ENCODE measurements around the gene PLXDC2.

PLXDC2 gene

GRCh38 chr10:19930936-19931893 is 115.0 kb downstream of the PLXDC2 start:
- peaks cover 7% of the 10 kb centered on the region for H3K4me1 ChIP-seq (ENCODE audit: control insufficient read depth, insufficient read depth, low read length)
- H3K9me3 ChIP-seq (ENCODE audit: control insufficient read depth, insufficient read depth, low read depth, low read length), result no peaks in the 10 kb centered on the region
- CTCF ChIA-PET, result interaction anchor here (0.6 to 0.7 kb wide), 2 partner anchors 21 to 623 kb away, joined by 3 read pairs; no protein-coding TSS in a partner anchor
- no peak overlapping the region for H3K4me3 ChIP-seq (ENCODE audit: low read depth, low read length)
- POLR2A ChIA-PET, result no interaction called here
- no peaks in the 10 kb centered on the region for H3K36me3 ChIP-seq (ENCODE audit: control insufficient read depth in 2 of 2, insufficient read depth in 1 of 2, low read length in 2 of 2)
- H3K27ac ChIP-seq (ENCODE audit: extremely low read depth, low read depth, low read length), result no peak overlapping the region; the same call in 1 of the 2 replicates
- TF ChIP-seq ZNF146 (tag by site-specific recombination; IDR thresholded peaks at IDR 0.05), result no peak
- TF ChIP-seq, protein P1, sequence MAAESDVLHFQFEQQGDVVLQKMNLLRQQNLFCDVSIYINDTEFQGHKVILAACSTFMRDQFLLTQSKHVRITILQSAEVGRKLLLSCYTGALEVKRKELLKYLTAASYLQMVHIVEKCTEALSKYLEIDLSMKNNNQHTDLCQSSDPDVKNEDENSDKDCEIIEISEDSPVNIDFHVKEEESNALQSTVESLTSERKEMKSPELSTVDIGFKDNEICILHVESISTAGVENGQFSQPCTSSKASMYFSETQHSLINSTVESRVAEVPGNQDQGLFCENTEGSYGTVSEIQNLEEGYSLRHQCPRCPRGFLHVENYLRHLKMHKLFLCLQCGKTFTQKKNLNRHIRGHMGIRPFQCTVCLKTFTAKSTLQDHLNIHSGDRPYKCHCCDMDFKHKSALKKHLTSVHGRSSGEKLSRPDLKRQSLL (tag by site-specific recombination; IDR thresholded peaks at IDR 0.05), result no peak
- TF ChIP-seq ZNF561 (tag by site-specific recombination; IDR thresholded peaks at IDR 0.05; ENCODE audit: borderline replicate concordance), result no peak
- no peak for TF ChIP-seq SALL2 (tag by site-specific recombination; IDR thresholded peaks at IDR 0.05; ENCODE audit: borderline replicate concordance)
- TF ChIP-seq, protein P2, sequence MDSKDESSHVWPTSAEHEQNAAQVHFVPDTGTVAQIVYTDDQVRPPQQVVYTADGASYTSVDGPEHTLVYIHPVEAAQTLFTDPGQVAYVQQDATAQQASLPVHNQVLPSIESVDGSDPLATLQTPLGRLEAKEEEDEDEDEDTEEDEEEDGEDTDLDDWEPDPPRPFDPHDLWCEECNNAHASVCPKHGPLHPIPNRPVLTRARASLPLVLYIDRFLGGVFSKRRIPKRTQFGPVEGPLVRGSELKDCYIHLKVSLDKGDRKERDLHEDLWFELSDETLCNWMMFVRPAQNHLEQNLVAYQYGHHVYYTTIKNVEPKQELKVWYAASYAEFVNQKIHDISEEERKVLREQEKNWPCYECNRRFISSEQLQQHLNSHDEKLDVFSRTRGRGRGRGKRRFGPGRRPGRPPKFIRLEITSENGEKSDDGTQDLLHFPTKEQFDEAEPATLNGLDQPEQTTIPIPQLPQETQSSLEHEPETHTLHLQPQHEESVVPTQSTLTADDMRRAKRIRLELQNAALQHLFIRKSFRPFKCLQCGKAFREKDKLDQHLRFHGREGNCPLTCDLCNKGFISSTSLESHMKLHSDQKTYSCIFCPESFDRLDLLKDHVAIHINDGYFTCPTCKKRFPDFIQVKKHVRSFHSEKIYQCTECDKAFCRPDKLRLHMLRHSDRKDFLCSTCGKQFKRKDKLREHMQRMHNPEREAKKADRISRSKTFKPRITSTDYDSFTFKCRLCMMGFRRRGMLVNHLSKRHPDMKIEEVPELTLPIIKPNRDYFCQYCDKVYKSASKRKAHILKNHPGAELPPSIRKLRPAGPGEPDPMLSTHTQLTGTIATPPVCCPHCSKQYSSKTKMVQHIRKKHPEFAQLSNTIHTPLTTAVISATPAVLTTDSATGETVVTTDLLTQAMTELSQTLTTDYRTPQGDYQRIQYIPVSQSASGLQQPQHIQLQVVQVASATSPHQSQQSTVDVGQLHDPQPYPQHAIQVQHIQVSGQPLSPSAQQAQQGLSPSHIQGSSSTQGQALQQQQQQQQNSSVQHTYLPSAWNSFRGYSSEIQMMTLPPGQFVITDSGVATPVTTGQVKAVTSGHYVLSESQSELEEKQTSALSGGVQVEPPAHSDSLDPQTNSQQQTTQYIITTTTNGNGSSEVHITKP (tag by site-specific recombination; IDR thresholded peaks at IDR 0.05), result no peak
- TF ChIP-seq ZNF248 (tag by site-specific recombination; IDR thresholded peaks at IDR 0.05), result no peak
- TF ChIP-seq RBAK (tag by site-specific recombination; IDR thresholded peaks at IDR 0.05), result no peak
- no peak for TF ChIP-seq ZNF138 (tag by site-specific recombination; IDR thresholded peaks at IDR 0.05; ENCODE audit: borderline replicate concordance)
- TF ChIP-seq ZNF391 (tag by site-specific recombination; IDR thresholded peaks at IDR 0.05; ENCODE audit: borderline replicate concordance, low read depth), result no peak
- no peak for TF ChIP-seq ZNF837 (tag by site-specific recombination; IDR thresholded peaks at IDR 0.05)

DNA sequence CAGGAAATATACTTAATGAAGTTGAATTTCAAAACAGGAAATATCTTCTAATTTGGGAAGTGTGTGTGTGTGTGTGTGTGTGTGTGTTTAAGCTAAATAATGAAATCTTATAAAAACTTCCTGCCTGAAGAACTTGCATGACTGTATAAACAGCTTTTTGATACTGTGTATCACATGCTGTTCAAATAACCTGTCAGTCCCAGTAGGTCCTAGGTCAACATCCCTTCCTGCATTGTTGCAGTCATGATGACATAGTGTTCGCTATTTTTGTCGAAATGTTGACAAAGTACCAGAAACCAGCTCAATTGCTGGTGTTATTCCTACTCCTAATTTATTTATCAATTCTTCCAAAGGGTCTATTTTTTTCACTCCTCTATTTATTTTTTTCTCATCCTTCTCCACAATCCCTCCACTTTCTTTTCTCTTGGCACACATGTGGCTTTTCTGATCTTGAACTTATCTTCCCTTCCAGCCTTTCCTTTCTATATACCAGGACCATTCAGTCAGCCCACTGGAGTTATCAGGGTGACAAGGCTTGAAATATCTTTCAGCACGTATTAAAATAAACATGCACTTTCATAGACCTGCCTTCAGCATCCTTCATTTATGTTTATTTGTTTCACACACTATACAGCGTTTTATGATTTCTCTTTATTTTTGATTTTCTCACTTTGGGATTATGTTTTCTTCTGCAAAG is 115.8 kb downstream of the PLXDC2 start:
- peaks cover 7% of the 10 kb centered on the region for H3K4me1 ChIP-seq (ENCODE audit: control insufficient read depth, insufficient read depth, low read length)
- ChIA-PET CTCF (interaction anchor here (0.6 kb wide), 1 partner anchor 624 kb away, joined by 3 read pairs; no protein-coding TSS in a partner anchor), POLR2A (no interaction called here)
- no peak overlapping the region for H3K4me3 ChIP-seq (ENCODE audit: low read depth, low read length)
- no peaks in the 10 kb centered on the region for H3K9me3 ChIP-seq (ENCODE audit: control insufficient read depth, insufficient read depth, low read depth, low read length)
- no peak overlapping the region for H3K27ac ChIP-seq (ENCODE audit: extremely low read depth, low read depth, low read length)
- no peaks in the 10 kb centered on the region for H3K36me3 ChIP-seq (ENCODE audit: control insufficient read depth in 2 of 2, insufficient read depth in 1 of 2, low read length in 2 of 2)
- TF ChIP-seq, protein P3, sequence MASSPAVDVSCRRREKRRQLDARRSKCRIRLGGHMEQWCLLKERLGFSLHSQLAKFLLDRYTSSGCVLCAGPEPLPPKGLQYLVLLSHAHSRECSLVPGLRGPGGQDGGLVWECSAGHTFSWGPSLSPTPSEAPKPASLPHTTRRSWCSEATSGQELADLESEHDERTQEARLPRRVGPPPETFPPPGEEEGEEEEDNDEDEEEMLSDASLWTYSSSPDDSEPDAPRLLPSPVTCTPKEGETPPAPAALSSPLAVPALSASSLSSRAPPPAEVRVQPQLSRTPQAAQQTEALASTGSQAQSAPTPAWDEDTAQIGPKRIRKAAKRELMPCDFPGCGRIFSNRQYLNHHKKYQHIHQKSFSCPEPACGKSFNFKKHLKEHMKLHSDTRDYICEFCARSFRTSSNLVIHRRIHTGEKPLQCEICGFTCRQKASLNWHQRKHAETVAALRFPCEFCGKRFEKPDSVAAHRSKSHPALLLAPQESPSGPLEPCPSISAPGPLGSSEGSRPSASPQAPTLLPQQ (tag by site-specific recombination; IDR thresholded peaks at IDR 0.05), result no peak
- TF ChIP-seq, protein P4, sequence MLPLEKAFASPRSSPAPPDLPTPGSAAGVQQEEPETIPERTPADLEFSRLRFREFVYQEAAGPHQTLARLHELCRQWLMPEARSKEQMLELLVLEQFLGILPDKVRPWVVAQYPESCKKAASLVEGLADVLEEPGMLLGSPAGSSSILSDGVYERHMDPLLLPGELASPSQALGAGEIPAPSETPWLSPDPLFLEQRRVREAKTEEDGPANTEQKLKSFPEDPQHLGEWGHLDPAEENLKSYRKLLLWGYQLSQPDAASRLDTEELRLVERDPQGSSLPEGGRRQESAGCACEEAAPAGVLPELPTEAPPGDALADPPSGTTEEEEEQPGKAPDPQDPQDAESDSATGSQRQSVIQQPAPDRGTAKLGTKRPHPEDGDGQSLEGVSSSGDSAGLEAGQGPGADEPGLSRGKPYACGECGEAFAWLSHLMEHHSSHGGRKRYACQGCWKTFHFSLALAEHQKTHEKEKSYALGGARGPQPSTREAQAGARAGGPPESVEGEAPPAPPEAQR (tag by site-specific recombination; IDR thresholded peaks at IDR 0.05), result no peak
- TF ChIP-seq ZNF629 (tag by site-specific recombination; IDR thresholded peaks at IDR 0.05) (no peak), ZNF146 (tag by site-specific recombination; IDR thresholded peaks at IDR 0.05) (no peak), ZNF521 (tag by site-specific recombination; IDR thresholded peaks at IDR 0.05) (no peak), ZNF623 (tag by site-specific recombination; IDR thresholded peaks at IDR 0.05) (no peak), ZNF155 (tag by site-specific recombination; IDR thresholded peaks at IDR 0.05) (no peak), ZNF704 (tag by site-specific recombination; IDR thresholded peaks at IDR 0.05) (no peak), KLF9 (tag by site-specific recombination; IDR thresholded peaks at IDR 0.05; ENCODE audit: low read depth) (no peak), ZNF132 (tag by site-specific recombination; IDR thresholded peaks at IDR 0.05; ENCODE audit: borderline replicate concordance) (no peak)
- TF ChIP-seq, protein P5, sequence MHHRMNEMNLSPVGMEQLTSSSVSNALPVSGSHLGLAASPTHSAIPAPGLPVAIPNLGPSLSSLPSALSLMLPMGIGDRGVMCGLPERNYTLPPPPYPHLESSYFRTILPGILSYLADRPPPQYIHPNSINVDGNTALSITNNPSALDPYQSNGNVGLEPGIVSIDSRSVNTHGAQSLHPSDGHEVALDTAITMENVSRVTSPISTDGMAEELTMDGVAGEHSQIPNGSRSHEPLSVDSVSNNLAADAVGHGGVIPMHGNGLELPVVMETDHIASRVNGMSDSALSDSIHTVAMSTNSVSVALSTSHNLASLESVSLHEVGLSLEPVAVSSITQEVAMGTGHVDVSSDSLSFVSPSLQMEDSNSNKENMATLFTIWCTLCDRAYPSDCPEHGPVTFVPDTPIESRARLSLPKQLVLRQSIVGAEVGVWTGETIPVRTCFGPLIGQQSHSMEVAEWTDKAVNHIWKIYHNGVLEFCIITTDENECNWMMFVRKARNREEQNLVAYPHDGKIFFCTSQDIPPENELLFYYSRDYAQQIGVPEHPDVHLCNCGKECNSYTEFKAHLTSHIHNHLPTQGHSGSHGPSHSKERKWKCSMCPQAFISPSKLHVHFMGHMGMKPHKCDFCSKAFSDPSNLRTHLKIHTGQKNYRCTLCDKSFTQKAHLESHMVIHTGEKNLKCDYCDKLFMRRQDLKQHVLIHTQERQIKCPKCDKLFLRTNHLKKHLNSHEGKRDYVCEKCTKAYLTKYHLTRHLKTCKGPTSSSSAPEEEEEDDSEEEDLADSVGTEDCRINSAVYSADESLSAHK (tag by site-specific recombination; IDR thresholded peaks at IDR 0.05), result no peak
